Measurements from ENCODE around the gene PSMD1.

DNA sequence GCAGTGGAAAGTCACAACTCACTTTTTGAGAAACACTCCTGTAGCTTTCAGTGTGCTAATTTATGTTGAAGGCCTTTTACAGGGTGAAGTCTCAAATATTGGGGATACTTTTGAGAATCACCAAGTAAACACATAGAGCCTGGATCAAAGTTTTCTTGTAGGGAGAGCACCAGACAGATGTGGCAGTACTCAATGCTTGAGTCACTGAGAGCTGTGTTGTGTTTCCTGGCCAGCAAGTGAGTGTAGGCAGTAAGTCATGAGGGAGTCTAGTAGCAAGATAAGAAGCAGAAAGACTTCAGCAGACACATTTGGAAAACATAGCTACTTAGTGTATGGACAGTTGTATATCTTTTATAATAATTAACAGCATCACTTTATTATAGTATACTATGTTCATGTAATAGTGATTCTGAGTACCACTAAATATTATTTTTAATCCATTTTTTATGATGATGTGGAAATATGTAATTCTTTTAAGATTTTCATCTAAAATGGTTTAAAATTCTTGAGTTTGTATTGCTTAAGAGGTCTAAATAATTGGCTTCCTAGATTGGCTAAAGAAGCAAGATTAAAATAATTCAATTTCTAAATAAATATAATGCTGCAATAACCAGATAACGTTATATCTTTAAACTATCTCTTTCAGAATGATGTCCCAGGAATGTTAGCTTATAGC lies 12.8 kb downstream of the PSMD1 start:
- no peak for TF ChIP-seq CTCF (IDR thresholded peaks at IDR 0.05)
- TF ChIP-seq POLR2A (IDR thresholded peaks at IDR 0.05; ENCODE audit: low read depth), result no peak
- TF ChIP-seq EP300 (IDR thresholded peaks at IDR 0.05), result no peak

Measured in esophagus muscularis mucosa (tissue), 4 donors.